Testis (tissue), 3 donors: Measurements from ENCODE around the gene SLC9A6. TPM values are rescaled to one million over a fixed set of nuclear protein-coding genes. Genes with fewer than 3 reads are reported as not detected.

Source experiments
- DNase-seq: peaks from one replicate; pipeline ENCODE4 v3.0.0-alpha.2; 2019
- H3K27ac ChIP-seq, 2 donors: fragments of 200-600 bp; sonication (generic); one replicate each; pipeline ENCODE4 v1.5.1; 2019
- H3K27me3 ChIP-seq: fragments of 200-600 bp; sonication (generic); one replicate; pipeline ENCODE4 v1.5.1; 2019
- H3K36me3 ChIP-seq: fragments of 200-600 bp; sonication (generic); one replicate; pipeline ENCODE4 v1.5.1; 2017; ENCODE audit warnings: low read depth; ENCODE audit errors: missing control alignments
- H3K4me1 ChIP-seq: fragments of 200-600 bp; sonication (generic); one replicate; pipeline ENCODE4 v1.5.1; 2019
- H3K4me3 ChIP-seq, 2 donors: fragments of 200-600 bp; sonication (generic); one replicate each; pipeline ENCODE4 v1.5.1; 2017 to 2019
- H3K9me3 ChIP-seq: fragments of 200-600 bp; sonication (generic); one replicate; pipeline ENCODE4 v1.5.1; 2017
- CTCF ChIP-seq, 3 experiments: fragments of 450-650 bp in 2 of 3; fragments of 200-600 bp in 1 of 3; sonication (generic) in 1 of 3; IDR thresholded peaks; one replicate each; pipeline ENCODE4 v1.5.1; 2016 to 2019; ENCODE audit warnings: antibody characterized with exemption in 3 of 3, mild to moderate bottlenecking in 2 of 3, moderate library complexity in 1 of 3
- POLR2A ChIP-seq: fragments of 450-650 bp; IDR thresholded peaks from one replicate; pipeline ENCODE4 v1.6.1; 2017; ENCODE audit warnings: antibody characterized with exemption, mild to moderate bottlenecking, moderate library complexity
- WGBS, 2 donors: methylation state at CpG; one replicate each; pipeline ENCODE4 v1.1.5; 2018; 5-methylcytosine and 5-hydroxymethylcytosine counted together
- intact Hi-C: fragments of 100-400 bp; cut with DNase I; formaldehyde crosslinking; loops from one replicate; pipeline ENCODE4 v1.15.1; 2023; ENCODE audit warnings: low total_unique reads
- polyA plus RNA-seq: library from polyadenylated mRNA; stranded (reverse); fragments of 350-450 nt; fragmentation: Illumina TruSeq; extraction: RNeasy Lipid Tissue Mini Kit (QIAGEN cat#74804); gene quantifications from one replicate; pipeline ENCODE4 v1.2.3, GENCODE V29; 2014; ENCODE audit warnings: low read depth, low replicate concordance; ENCODE audit not compliant: insufficient read depth
- total RNA-seq, 2 donors: library from RNA; depleted of rRNA; stranded (reverse); fragments of >200 nt; gene quantifications; one replicate each; pipeline ENCODE4 v1.2.3, GENCODE V29; 2016

Gene SLC9A6
- total and polyA plus RNA-seq, 3 donors from 2014 or later, result 13.0 to 19.9 (median 18.3) TPM

GRCh38 chrX:135973548-135974278 lies 11.5 kb upstream of the SLC9A6 start, which contains the start of gene MMGT1:
TSS of gene MMGT1 (minus strand) at chrX:135973988. CDS start at chrX:135973675, 313 bp downstream.
- Histone ChIP-seq H3K4me1 (peaks cover 4% of the 10 kb centered on the region), H3K4me3 (peak within 1 kb of the TSS; percentile 71 to 80), H3K27me3 (no peaks in the 10 kb centered on the region), H3K27ac (peak within 1 kb of the TSS; percentile 91), H3K36me3 (no peaks in the 10 kb centered on the region), H3K9me3 (no peaks in the 10 kb centered on the region)
- WGBS, 2 donors, result 0% methylated on average over 11 to 15 of the region's 65 CpGs
- DNase-seq, result peak; percentile 88
- intact Hi-C loops, result no loop called here
- no peak for TF ChIP-seq POLR2A
- no peak for TF ChIP-seq CTCF (IDR thresholded peaks at IDR 0.05)

- Histone ChIP-seq H3K27me3 (no peaks in the 10 kb centered on the region), H3K27ac (peak overlapping the region in 1 of 2 donors; percentile 36), H3K4me1 (peaks cover 4% of the 10 kb centered on the region), H3K4me3 (peak overlapping the region in 1 of 2 donors; percentile 38), H3K36me3 (no peaks in the 10 kb centered on the region), H3K9me3 (no peaks in the 10 kb centered on the region)
- WGBS, 2 donors, result 5 to 8% methylated on average over 8 to 15 of the region's 32 CpGs
- intact Hi-C loops, result no loop called here
- no peak for TF ChIP-seq CTCF (IDR thresholded peaks at IDR 0.05)
- TF ChIP-seq POLR2A, result no peak
- peak; percentile 86 for DNase-seq
Measured at GRCh38 chrX:135974279-135974856, 10.9 kb upstream of the SLC9A6 start.

- Histone ChIP-seq H3K27ac (no peak overlapping the region), H3K4me1 (peaks cover 4% of the 10 kb centered on the region), H3K36me3 (no peaks in the 10 kb centered on the region), H3K9me3 (no peaks in the 10 kb centered on the region), H3K27me3 (no peaks in the 10 kb centered on the region), H3K4me3 (no peak overlapping the region)
- TF ChIP-seq POLR2A, result no peak
- TF ChIP-seq CTCF (IDR thresholded peaks at IDR 0.05), result no peak
- 75 to 79% methylated on average over 1 of the region's 1 CpG for whole genome bisulfite sequencing, 2 donors
- intact Hi-C loops, result no loop called here
- DNase-seq, result no peak
Measured at GRCh38 chrX:135975421-135975820, 9.8 kb upstream of the SLC9A6 start.

- Histone ChIP-seq H3K9me3 (no peaks in the 10 kb centered on the region), H3K4me3 (no peak overlapping the region), H3K27me3 (no peaks in the 10 kb centered on the region), H3K36me3 (no peaks in the 10 kb centered on the region), H3K27ac (no peak overlapping the region), H3K4me1 (no peaks in the 10 kb centered on the region)
- no peak for DNase-seq
- intact Hi-C loops, result no loop called here
- WGBS, 2 donors, result 98 to 100% methylated on average over 4 of the region's 4 CpGs
- TF ChIP-seq POLR2A (no peak), CTCF (IDR thresholded peaks at IDR 0.05) (no peak)
Measured at GRCh38 chrX:135977611-135978010, 7.6 kb upstream of the SLC9A6 start.
